B cell (primary cell): ENCODE measurements around the gene C1orf56. TPM values are rescaled to one million over a fixed set of nuclear protein-coding genes. Genes with fewer than 3 reads are reported as not detected.

ENCODE experiments used
- ATAC-seq: fragments of 200-7000 bp; cut with Tn5 transposase; one replicate; pipeline ENCODE4 v1.10.0; 2021; ENCODE audit warnings: low read depth, mild to moderate bottlenecking, moderate number of reproducible peaks, moderate library complexity
- CTCF ChIA-PET: fragments of 350-600 bp; sonication (Branson Sonifier 250); formaldehyde crosslinking; loops from one replicate; lab custom pipeline; 2021; ENCODE audit warnings: antibody characterized with exemption, inconsistent platforms; lab: Charles Lee
- POLR2A ChIA-PET: fragments of 350-600 bp; sonication (Branson Sonifier 250); formaldehyde crosslinking; loops from one replicate; lab custom pipeline; 2021; ENCODE audit warnings: antibody characterized with exemption; lab: Charles Lee
- DNase-seq: peaks from one replicate; pipeline ENCODE4 v3.0.0; 2013
- H2AFZ ChIP-seq: 2 replicates; pipeline ENCODE4 v1.6.1; 2012; ENCODE audit warnings: mild to moderate bottlenecking, low read depth, low read length; ENCODE audit not compliant: insufficient read depth, poor library complexity, severe bottlenecking
- H3K27ac ChIP-seq, 2 donors: 1 replicate in 1 of 2; 2 replicates in 1 of 2; pipeline ENCODE4 v1.5.1; 2012 to 2013; ENCODE audit warnings: low read length in 2 of 2, mild to moderate bottlenecking in 2 of 2, moderate library complexity in 1 of 2
- H3K27me3 ChIP-seq, 4 experiments: fragments of 200-600 bp in 1 of 4; sonication (generic) in 1 of 4; replicated peaks in 1 of 4; 1 replicate in 2 of 4; 2 replicates in 2 of 4; pipeline versions ENCODE4 v1.6.1 to v1.7.0; 2013 to 2016; ENCODE audit warnings: low read length in 3 of 4, mild to moderate bottlenecking in 2 of 4, mixed read lengths in 1 of 4, moderate library complexity in 1 of 4; ENCODE audit not compliant: insufficient read depth in 4 of 4, control insufficient read depth in 3 of 4; ENCODE audit errors: control extremely low read depth in 1 of 4
- H3K36me3 ChIP-seq, 2 experiments: replicated peaks in 1 of 2; 1 replicate in 1 of 2; 2 replicates in 1 of 2; pipeline versions ENCODE4 v1.6.1 to v1.7.1; 2013; ENCODE audit warnings: low read length in 1 of 2; ENCODE audit not compliant: insufficient read depth in 2 of 2, control insufficient read depth in 1 of 2; ENCODE audit errors: control extremely low read depth in 1 of 2, extremely low read depth in 1 of 2
- H3K4me1 ChIP-seq, 2 donors: fragments of 200-600 bp in 1 of 2; sonication (generic) in 1 of 2; 1 replicate in 1 of 2; 2 replicates in 1 of 2; pipeline versions ENCODE4 v1.5.1 to v1.6.1; 2013 to 2017; ENCODE audit warnings: low read length in 2 of 2; ENCODE audit not compliant: control insufficient read depth in 2 of 2, insufficient read depth in 2 of 2
- H3K4me2 ChIP-seq: replicated peaks from 2 replicates; pipeline ENCODE3; 2012; ENCODE audit warnings: mild to moderate bottlenecking, low read depth, low read length; ENCODE audit not compliant: poor library complexity, severe bottlenecking
- H3K4me3 ChIP-seq, 5 experiments: fragments of 200-600 bp in 1 of 5; sonication (generic) in 1 of 5; 1 replicate in 3 of 5; 2 replicates in 2 of 5; pipeline versions ENCODE4 v1.5.1 to v1.7.0; 2011 to 2016; ENCODE audit warnings: low read length in 4 of 5, mild to moderate bottlenecking in 4 of 5, low read depth in 2 of 5, control low read depth in 1 of 5, moderate library complexity in 1 of 5; ENCODE audit not compliant: insufficient read depth in 1 of 5; ENCODE audit errors: control extremely low read depth in 1 of 5, extremely low read depth in 1 of 5
- H3K79me2 ChIP-seq: fragments of 200-600 bp; sonication (generic); one replicate; pipeline ENCODE4 v1.6.0; 2016; ENCODE audit warnings: low read length; ENCODE audit not compliant: control insufficient read depth, insufficient read depth
- H3K9ac ChIP-seq: fragments of 200-600 bp; sonication (generic); 2 replicates; pipeline ENCODE4 v1.6.1; 2017; ENCODE audit warnings: mild to moderate bottlenecking, low read length, moderate library complexity
- H3K9me3 ChIP-seq, 3 donors: one replicate each; pipeline versions ENCODE4 v1.6.1 to v1.7.1; 2013; ENCODE audit warnings: low read length in 2 of 3; ENCODE audit not compliant: control insufficient read depth in 2 of 3, insufficient read depth in 1 of 3; ENCODE audit errors: control extremely low read depth in 1 of 3
- H4K20me1 ChIP-seq: 2 replicates; pipeline ENCODE4 v1.6.0; 2012; ENCODE audit warnings: mild to moderate bottlenecking, low read length; ENCODE audit not compliant: insufficient read depth, control insufficient read depth, poor library complexity, severe bottlenecking
- H3K27ac Mint-ChIP-seq: one replicate; pipeline ENCODE4 v1.8.0; 2021; ENCODE audit warnings: mixed read lengths
- H3K27me3 Mint-ChIP-seq: one replicate; pipeline ENCODE4 v1.8.0; 2021; ENCODE audit warnings: mixed read lengths
- H3K4me1 Mint-ChIP-seq: one replicate; pipeline ENCODE4 v1.8.0; 2021; ENCODE audit warnings: mixed read lengths
- H3K4me3 Mint-ChIP-seq: one replicate; pipeline ENCODE4 v1.8.0; 2021; ENCODE audit warnings: mixed read lengths
- H3K9me3 Mint-ChIP-seq: one replicate; pipeline ENCODE4 v1.8.0; 2022; ENCODE audit warnings: mixed read lengths; ENCODE audit not compliant: insufficient read depth
- CTCF ChIP-seq: fragments of 200-600 bp; IDR thresholded peaks from one replicate; pipeline ENCODE4 v1.8.0; 2022; ENCODE audit warnings: antibody characterized with exemption, mild to moderate bottlenecking
- EZH2 ChIP-seq: IDR thresholded peaks from 2 replicates; pipeline ENCODE4 v1.6.1; 2012; ENCODE audit warnings: borderline replicate concordance, low read depth, mild to moderate bottlenecking, moderate library complexity, low read length; ENCODE audit not compliant: insufficient read depth, poor library complexity, severe bottlenecking
- WGBS: methylation state at CpG from one replicate; pipeline ENCODE4 v1.1.5; 2013; ENCODE audit warnings: missing lambda C conversion rate; ENCODE audit not compliant: insufficient coverage; 5-methylcytosine and 5-hydroxymethylcytosine counted together
- intact Hi-C: fragments of 100-400 bp; cut with micrococcal nuclease; formaldehyde crosslinking; loops from one replicate; pipeline ENCODE4 v1.10.0; 2022
- polyA plus RNA-seq: library from polyadenylated mRNA; depleted of rRNA; stranded (reverse); fragments of >200 nt; gene quantifications from 2 replicates; pipeline ENCODE4 v1.2.3, GENCODE V29; 2012
- total RNA-seq, 2 donors: library from RNA; stranded (reverse); fragments of 120-200 nt in 1 of 2; gene quantifications; 1 replicate in 1 of 2; 2 replicates in 1 of 2; pipeline versions ENCODE4 v1.2.3 to v1.2.4, GENCODE V29; 2013 to 2022

Gene C1orf56
- total and polyA plus RNA-seq, 2 donors (not counting 1 experiment from before 2014, with no cell fraction given) = 2.4 to 4.5 TPM

GRCh38 chr1:151009206-151009587 lies 38.4 kb upstream of the C1orf56 start:
- Histone ChIP-seq H3K9ac (peak overlapping the region; percentile 98), H3K27ac (peak overlapping the region in 1 of 2 donors; percentile 95), H3K36me3 (peaks cover 3 to 10% of the 10 kb centered on the region in 2 experiments), H3K27me3 (no peaks in the 10 kb centered on the region), H4K20me1 (no peaks in the 10 kb centered on the region), H3K79me2 (peaks cover 73% of the 10 kb centered on the region), H3K9me3 (no peaks in the 10 kb centered on the region), H3K4me1 (peaks cover 39 to 49% of the 10 kb centered on the region in 2 donors), H3K4me2 (peak overlapping the region; percentile 97), H3K4me3 (peak overlapping the region; percentile 74 to 98 (median 85)), H2AFZ (peak overlapping the region; percentile 99)
- ChIA-PET POLR2A (interaction anchor here (0.5 to 1.5 kb wide), 2 partner anchors 51 to 1081 kb away, joined by 3 to 4 read pairs; partner anchors contain the start of gene MLLT11), CTCF (interaction anchor here (0.8 kb wide), 1 partner anchor 15 kb away, joined by 3 read pairs; no protein-coding TSS in a partner anchor)
- peak overlapping the region; percentile 90 for H3K4me3 Mint-ChIP-seq
- peaks cover 64% of the 10 kb centered on the region for H3K4me1 Mint-ChIP-seq
- no peak for ATAC-seq
- WGBS = 67% methylated on average over 2 of the region's 3 CpGs
- peak overlapping the region; percentile 94 for H3K27ac Mint-ChIP-seq
- intact Hi-C loops = loop anchor here (5.0 kb wide), 1 partner anchor 447 kb away; no protein-coding TSS in a partner anchor
- no peak for DNase-seq
- no peaks in the 10 kb centered on the region for H3K9me3 Mint-ChIP-seq
- TF ChIP-seq EZH2 (no peak), CTCF (no peak)
- H3K27me3 Mint-ChIP-seq = no peaks in the 10 kb centered on the region

DNA sequence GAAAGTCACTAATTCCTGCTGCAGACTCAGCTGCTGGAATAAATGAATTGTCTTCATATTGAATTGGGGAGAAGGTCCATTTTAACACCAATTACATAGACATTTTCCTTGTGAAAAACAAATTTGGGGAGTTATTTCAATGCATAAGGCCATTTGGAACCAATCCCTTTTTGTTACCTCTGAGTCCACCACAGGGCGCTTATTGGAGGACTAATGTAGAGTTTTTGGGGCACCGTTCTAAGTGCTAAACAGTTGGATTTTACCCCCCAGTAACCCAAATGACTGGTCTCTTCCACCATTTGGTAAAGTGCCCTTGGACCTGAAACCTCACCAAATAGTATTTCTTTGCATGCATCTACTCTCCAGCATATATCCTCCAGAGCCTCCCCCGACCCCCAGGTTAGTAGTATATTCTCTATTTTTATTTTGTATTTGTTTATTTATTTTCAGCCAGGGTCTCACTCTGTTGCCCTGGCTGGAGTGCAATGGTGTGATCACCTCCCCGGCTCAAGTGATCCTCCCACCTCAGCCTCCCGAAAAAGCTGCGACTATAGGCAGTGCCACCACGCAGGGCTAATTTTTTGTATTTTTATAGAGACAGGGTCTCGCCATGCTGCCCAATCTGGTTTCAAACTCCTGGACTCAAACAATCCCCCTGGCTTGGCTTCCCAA lies 37.7 kb upstream of the C1orf56 start:
- no peaks in the 10 kb centered on the region for H3K27me3 ChIP-seq
- H3K27ac ChIP-seq = no peak overlapping the region
- no peak overlapping the region for H2AFZ ChIP-seq
- Mint-ChIP-seq H3K27me3 (no peaks in the 10 kb centered on the region), H3K27ac (no peak overlapping the region), H3K4me1 (peaks cover 60% of the 10 kb centered on the region), H3K4me3 (peak overlapping the region; percentile 90), H3K9me3 (no peaks in the 10 kb centered on the region)
- ATAC-seq = no peak
- ChIA-PET CTCF (interaction anchor here (0.7 to 0.8 kb wide), 3 partner anchors 15 to 723 kb away, joined by 3 to 8 read pairs (median 3); no protein-coding TSS in a partner anchor), POLR2A (interaction anchor here (0.5 to 1.5 kb wide), 3 partner anchors 50 to 1082 kb away, joined by 3 to 7 read pairs (median 4); partner anchors contain the start of gene MLLT11)
- intact Hi-C loops = loop anchor here (5.0 kb wide), 1 partner anchor 448 kb away; no protein-coding TSS in a partner anchor
- H3K4me2 ChIP-seq = peak overlapping the region; percentile 97
- peaks cover 39 to 46% of the 10 kb centered on the region in 2 donors for H3K4me1 ChIP-seq
- H3K9ac ChIP-seq = no peak overlapping the region
- H3K79me2 ChIP-seq = peaks cover 77% of the 10 kb centered on the region
- H3K9me3 ChIP-seq = no peaks in the 10 kb centered on the region
- WGBS = 100% methylated on average over 1 of the region's 8 CpGs
- TF ChIP-seq CTCF (no peak), EZH2 (no peak)
- H3K4me3 ChIP-seq = no peak overlapping the region
- DNase-seq = no peak
- H4K20me1 ChIP-seq = no peaks in the 10 kb centered on the region
- H3K36me3 ChIP-seq = peaks cover 3 to 10% of the 10 kb centered on the region in 2 experiments
